ENCODE data around the gene SLC26A1.

DNA sequence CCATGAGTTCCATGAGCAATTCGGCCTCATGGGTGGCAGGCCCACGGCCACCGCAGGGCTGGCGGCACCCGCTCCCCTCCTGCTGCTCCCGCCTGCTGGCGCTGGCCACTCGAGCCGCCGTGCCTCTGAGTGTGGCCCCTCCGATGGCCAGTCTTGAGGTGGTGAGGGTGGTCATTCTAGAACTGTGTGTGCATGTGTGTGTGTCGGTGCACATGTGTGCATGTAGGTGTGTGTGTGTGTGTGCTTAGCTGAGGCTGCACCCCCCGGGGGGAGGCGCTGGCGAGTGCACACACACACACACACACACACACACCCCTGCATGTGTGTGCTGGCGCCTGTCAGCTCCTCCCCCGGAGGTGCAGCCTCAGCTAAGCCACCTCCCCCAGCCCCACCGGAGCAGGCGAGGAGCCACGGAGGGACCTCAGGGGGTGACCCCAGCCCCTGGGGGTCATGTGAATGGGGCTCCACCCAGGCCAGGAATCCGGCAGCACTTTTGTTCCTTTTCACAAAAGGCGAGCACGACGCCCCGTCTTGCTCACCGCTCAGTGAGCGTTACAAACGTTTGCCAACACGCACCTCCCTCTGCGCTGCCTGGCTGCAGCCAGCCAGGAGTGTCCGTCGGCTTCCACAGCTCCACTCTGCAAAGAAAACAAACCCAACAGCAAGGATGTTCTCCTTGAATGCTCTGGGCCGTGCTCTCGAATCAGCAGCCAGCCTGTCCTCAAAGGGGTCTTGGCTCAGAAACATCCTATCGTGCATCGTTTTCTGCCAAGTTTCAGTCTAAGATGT, 48.1 kb upstream of the SLC26A1 start:
- TF ChIP-seq POLR2A (IDR thresholded peaks at IDR 0.05): no peak
- TF ChIP-seq, protein P1, sequence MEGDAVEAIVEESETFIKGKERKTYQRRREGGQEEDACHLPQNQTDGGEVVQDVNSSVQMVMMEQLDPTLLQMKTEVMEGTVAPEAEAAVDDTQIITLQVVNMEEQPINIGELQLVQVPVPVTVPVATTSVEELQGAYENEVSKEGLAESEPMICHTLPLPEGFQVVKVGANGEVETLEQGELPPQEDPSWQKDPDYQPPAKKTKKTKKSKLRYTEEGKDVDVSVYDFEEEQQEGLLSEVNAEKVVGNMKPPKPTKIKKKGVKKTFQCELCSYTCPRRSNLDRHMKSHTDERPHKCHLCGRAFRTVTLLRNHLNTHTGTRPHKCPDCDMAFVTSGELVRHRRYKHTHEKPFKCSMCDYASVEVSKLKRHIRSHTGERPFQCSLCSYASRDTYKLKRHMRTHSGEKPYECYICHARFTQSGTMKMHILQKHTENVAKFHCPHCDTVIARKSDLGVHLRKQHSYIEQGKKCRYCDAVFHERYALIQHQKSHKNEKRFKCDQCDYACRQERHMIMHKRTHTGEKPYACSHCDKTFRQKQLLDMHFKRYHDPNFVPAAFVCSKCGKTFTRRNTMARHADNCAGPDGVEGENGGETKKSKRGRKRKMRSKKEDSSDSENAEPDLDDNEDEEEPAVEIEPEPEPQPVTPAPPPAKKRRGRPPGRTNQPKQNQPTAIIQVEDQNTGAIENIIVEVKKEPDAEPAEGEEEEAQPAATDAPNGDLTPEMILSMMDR (IDR thresholded peaks at IDR 0.05): no peak
- no peak for TF ChIP-seq POLR2AphosphoS5 (IDR thresholded peaks at IDR 0.05)

Measured in transverse colon (tissue), 4 donors.